ENCODE measurements around the gene TECPR1.

- TF ChIP-seq POLR2AphosphoS5 (IDR thresholded peaks at IDR 0.05) (no peak), POLR2A (IDR thresholded peaks at IDR 0.05; ENCODE audit: low read depth) (no peak)
These were observed 9.7 kb downstream of the TECPR1 start for GRCh38 chr7:98242342-98242741.
